HCT116 (cell line): ENCODE results near the gene FOSB. TPM values are rescaled to one million over a fixed set of nuclear protein-coding genes. Genes with fewer than 3 reads are reported as not detected.

Experiments used
- ATAC-seq: fragments of 200-7000 bp; cut with Tn5 transposase; 2 replicates; pipeline ENCODE4 v1.9.1; 2020; ENCODE audit warnings: mild to moderate bottlenecking, moderate library complexity
- BruUV-seq: library from RNA; stranded (reverse); fragments of 400-500 nt; replicated peaks from 2 replicates; lab custom pipeline; 2021; lab: Mats Ljungman, UMichigan
- CTCF ChIA-PET: fragments of 300-600 bp; sonication (Branson Sonifier 250); formaldehyde crosslinking; loops from one replicate; lab custom pipeline; 2021; ENCODE audit warnings: antibody characterized with exemption; lab: Charles Lee
- POLR2A ChIA-PET: fragments of 300-600, 350-600 bp; sonication (Branson Sonifier 250); formaldehyde crosslinking; loops from one replicate; lab custom pipeline; 2021; ENCODE audit warnings: antibody characterized with exemption; lab: Charles Lee
- RAD21 ChIA-PET, 2 experiments: fragments of 300-600 bp; sonication (Branson Sonifier 250); formaldehyde crosslinking; loops; one replicate each; lab custom pipeline; 2023; ENCODE audit warnings: low total read pairs in 2 of 2; ENCODE audit not compliant: uncharacterized antibody in 2 of 2, unreplicated experiment in 2 of 2, low non-redundant PET in 1 of 2; lab: Charles Lee
- DNase-seq: peaks from one replicate; pipeline ENCODE4 v3.0.0-alpha.2; 2010; ENCODE audit warnings: low read depth, low spot score
- H2AFZ ChIP-seq: fragments of 200-600 bp; shearing (Covaris generic), sonication (generic); 2 replicates; pipeline ENCODE4 v1.6.1; 2017; ENCODE audit warnings: low read depth, mixed run types, mixed read lengths, antibody characterized with exemption, low read length; ENCODE audit not compliant: poor library complexity, severe bottlenecking
- H3K27ac ChIP-seq: 2 replicates; pipeline ENCODE4 v1.5.1; 2012; ENCODE audit warnings: low read depth, low read length
- H3K27me3 ChIP-seq: fragments of 200-600 bp; sonication (generic); 2 replicates; pipeline ENCODE4 v1.6.1; 2016; ENCODE audit warnings: mixed run types, low read length, mixed read lengths; ENCODE audit not compliant: insufficient read depth
- H3K36me3 ChIP-seq, 2 experiments: fragments of 200-500 bp in 1 of 2; fragments of 200-600 bp in 1 of 2; sonication (Bioruptor generic) in 1 of 2; sonication (generic) in 1 of 2; 2 replicates each; pipeline versions ENCODE4 v1.5.1 to v1.6.1; 2014 to 2016; ENCODE audit warnings: low read length in 2 of 2, inconsistent platforms in 1 of 2, mixed read lengths in 1 of 2, mixed run types in 1 of 2; ENCODE audit not compliant: insufficient read depth in 2 of 2, control insufficient read depth in 1 of 2
- H3K4me1 ChIP-seq, 2 experiments: fragments of 200-600 bp in 1 of 2; sonication (generic) in 1 of 2; 2 replicates each; pipeline versions ENCODE4 v1.5.1 to v1.6.1; 2012 to 2017; ENCODE audit warnings: low read length in 2 of 2, inconsistent platforms in 1 of 2, mild to moderate bottlenecking in 1 of 2, mixed read lengths in 1 of 2, mixed run types in 1 of 2, moderate library complexity in 1 of 2; ENCODE audit not compliant: insufficient read depth in 2 of 2, control insufficient read depth in 1 of 2
- H3K4me2 ChIP-seq: fragments of 200-600 bp; sonication (generic); 2 replicates; pipeline ENCODE4 v1.6.1; 2017; ENCODE audit warnings: mixed run types, low read length, mixed read lengths
- H3K4me3 ChIP-seq, 2 experiments: fragments of 200-600 bp in 1 of 2; sonication (generic) in 1 of 2; replicated peaks in 1 of 2; 2 replicates each; pipeline ENCODE4 v1.5.1; 2011 to 2016; ENCODE audit warnings: low read length in 2 of 2, control low read depth in 1 of 2, low read depth in 1 of 2, mild to moderate bottlenecking in 1 of 2, mixed read lengths in 1 of 2, mixed run types in 1 of 2
- H3K79me2 ChIP-seq: fragments of 200-600 bp; sonication (generic); 2 replicates; pipeline ENCODE4 v1.6.1; 2017; ENCODE audit warnings: mild to moderate bottlenecking, mixed run types, low read length, moderate library complexity, mixed read lengths; ENCODE audit not compliant: insufficient read depth
- H3K9ac ChIP-seq: fragments of 200-600 bp; sonication (generic); 2 replicates; pipeline ENCODE4 v1.6.1; 2016; ENCODE audit warnings: low read length, mixed read lengths
- H3K9me2 ChIP-seq: fragments of 200-600 bp; sonication (generic), shearing (Covaris generic); 2 replicates; pipeline ENCODE4 v1.6.1; 2017; ENCODE audit warnings: mixed run types, mild to moderate bottlenecking, moderate library complexity; ENCODE audit not compliant: insufficient read depth
- H3K9me3 ChIP-seq, 2 experiments: fragments of 200-500 bp in 1 of 2; fragments of 200-600 bp in 1 of 2; sonication (Bioruptor generic) in 1 of 2; sonication (generic) in 1 of 2; 2 replicates each; pipeline ENCODE4 v1.6.1; 2014 to 2017; ENCODE audit warnings: low read length in 2 of 2, mixed read lengths in 2 of 2, inconsistent platforms in 1 of 2, low read depth in 1 of 2, mild to moderate bottlenecking in 1 of 2, mixed run types in 1 of 2, moderate library complexity in 1 of 2; ENCODE audit not compliant: control insufficient read depth in 1 of 2, insufficient read depth in 1 of 2
- H4K20me1 ChIP-seq: fragments of 200-600 bp; sonication (generic), shearing (Covaris generic); 2 replicates; pipeline ENCODE4 v1.6.1; 2017; ENCODE audit warnings: mixed run types, mild to moderate bottlenecking, moderate library complexity; ENCODE audit not compliant: insufficient read depth
- CBX3 ChIP-seq: IDR thresholded peaks from 2 replicates; pipeline ENCODE4 v1.6.1; 2012; ENCODE audit warnings: low read depth
- CEBPB ChIP-seq: IDR thresholded peaks from 2 replicates; pipeline ENCODE4 v1.6.1; 2012; ENCODE audit warnings: low read depth
- EGR1 ChIP-seq: IDR thresholded peaks from 2 replicates; pipeline ENCODE4 v1.6.1; 2012; ENCODE audit warnings: low read depth
- ELF1 ChIP-seq: IDR thresholded peaks from 2 replicates; pipeline ENCODE4 v1.6.1; 2012; ENCODE audit warnings: low read depth, borderline replicate concordance
- EZH2phosphoT487 ChIP-seq: fragments of 200-600 bp; IDR thresholded peaks from 2 replicates; pipeline ENCODE4 v1.6.1; 2018; ENCODE audit warnings: antibody characterized with exemption, borderline replicate concordance
- FOSL1 ChIP-seq: IDR thresholded peaks from 2 replicates; pipeline ENCODE4 v1.6.1; 2012; ENCODE audit warnings: low read depth
- POLR2A ChIP-seq: IDR thresholded peaks from 2 replicates; pipeline ENCODE4 v1.7.0; 2011; ENCODE audit warnings: borderline replicate concordance; ENCODE audit not compliant: insufficient read depth, insufficient read length; ENCODE audit errors: extremely low read depth
- SP1 ChIP-seq: IDR thresholded peaks from 2 replicates; pipeline ENCODE4 v1.6.1; 2012; ENCODE audit warnings: low read depth
- SRF ChIP-seq: IDR thresholded peaks from 2 replicates; pipeline ENCODE4 v1.6.1; 2012; ENCODE audit warnings: low read depth
- TCF7L2 ChIP-seq: IDR thresholded peaks from 2 replicates; pipeline ENCODE4 v1.7.0; 2011; ENCODE audit warnings: borderline replicate concordance, inconsistent platforms; ENCODE audit not compliant: insufficient read depth, insufficient read length; ENCODE audit errors: extremely low read depth
- YY1 ChIP-seq: IDR thresholded peaks from 2 replicates; pipeline ENCODE4 v1.6.1; 2011; ENCODE audit warnings: low read length, low read depth, moderate library complexity, mild to moderate bottlenecking; ENCODE audit not compliant: insufficient replicate concordance; ENCODE audit errors: extremely low read depth
- ZFX ChIP-seq: fragments of 450-650 bp; IDR thresholded peaks from 2 replicates; pipeline ENCODE4 v1.6.1; 2017
- ZNF274 ChIP-seq: fragments of 200-500 bp; sonication (Bioruptor generic); IDR thresholded peaks from 2 replicates; pipeline ENCODE4 v1.6.1; 2014; ENCODE audit warnings: mild to moderate bottlenecking, low read depth, low read length, inconsistent platforms
- intact Hi-C: fragments of 100-400 bp; cut with micrococcal nuclease; formaldehyde crosslinking; loops from 2 replicates; pipeline ENCODE4 v1.10.0; 2022
- total RNA-seq: library from RNA; stranded (reverse); gene quantifications from one replicate; pipeline ENCODE4 v1.2.1, GENCODE V29; 2021; ENCODE audit not compliant: unreplicated experiment
- TF ChIP-seq, protein P1 (sequence below): IDR thresholded peaks from 2 replicates; pipeline ENCODE4 v1.6.1; 2012
- TF ChIP-seq, protein P2 (sequence below): IDR thresholded peaks from 2 replicates; pipeline ENCODE4 v1.6.1; 2012; ENCODE audit warnings: low read depth
- TF ChIP-seq, protein P3 (sequence below), 3 experiments: fragments of 200-600 bp in 1 of 3; sonication (generic) in 1 of 3; IDR thresholded peaks in 2 of 3; conservative IDR thresholded peaks in 1 of 3; 2 replicates each; pipeline ENCODE4 v1.5.1; 2012 to 2017; ENCODE audit warnings: low read depth in 2 of 3, low read length in 2 of 3, antibody characterized with exemption in 1 of 3, borderline replicate concordance in 1 of 3, control low read depth in 1 of 3, mild to moderate bottlenecking in 1 of 3, mixed read lengths in 1 of 3, mixed run types in 1 of 3, moderate library complexity in 1 of 3; ENCODE audit not compliant: insufficient read depth in 1 of 3
- TF ChIP-seq, protein P4 (sequence below): IDR thresholded peaks from 2 replicates; pipeline ENCODE4 v1.6.1; 2012
- TF ChIP-seq, protein P5 (sequence below): IDR thresholded peaks from 2 replicates; pipeline ENCODE4 v1.6.1; 2011; ENCODE audit warnings: mild to moderate bottlenecking, low read length, moderate library complexity; ENCODE audit not compliant: insufficient replicate concordance; ENCODE audit errors: extremely low read depth

Gene FOSB
- total RNA-seq, 1 experiment from 2014 or later, result 12.6 TPM

DNA sequence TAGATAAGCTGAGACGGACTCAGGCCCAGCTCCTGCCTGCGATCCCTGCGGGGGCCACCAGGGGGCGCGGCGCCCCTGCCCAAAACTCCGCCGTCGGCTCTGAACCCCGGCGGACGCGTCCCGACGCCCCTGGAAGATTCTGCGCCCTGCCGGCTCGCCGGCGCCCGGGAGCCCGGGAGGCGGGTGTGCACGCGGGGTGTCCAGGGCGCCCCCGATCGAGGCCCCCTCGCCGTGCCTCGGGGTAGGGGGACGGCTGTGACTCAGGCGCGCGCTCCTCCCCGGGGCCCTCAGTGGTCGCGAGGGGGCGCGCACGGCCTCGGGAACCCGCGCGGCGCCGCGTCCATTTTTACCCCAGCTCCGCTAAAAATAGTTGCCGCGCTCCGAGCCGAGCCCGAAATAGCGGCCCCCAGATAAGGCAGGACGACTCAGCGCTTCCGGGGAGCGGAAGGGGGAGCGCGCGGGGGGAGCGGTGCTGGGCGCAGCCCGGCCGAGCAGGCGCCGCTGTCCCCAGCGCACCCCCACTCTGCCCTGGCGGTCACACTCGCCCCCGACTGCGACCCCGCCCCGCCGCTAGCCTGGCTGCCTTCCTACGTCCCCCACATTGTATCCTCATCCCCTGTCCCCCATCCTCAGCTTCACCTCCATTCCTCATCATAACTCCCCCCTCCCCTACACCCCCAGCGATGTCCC, 28.1 kb upstream of the FOSB start:
- BruUV-seq, result no TSS peak
- Histone ChIP-seq H3K9me2 (no peaks in the 10 kb centered on the region), H3K4me2 (peak overlapping the region; percentile 86), H3K27ac (peak overlapping the region; percentile 81), H3K36me3 (no peaks in the 10 kb centered on the region), H3K79me2 (no peaks in the 10 kb centered on the region), H3K27me3 (no peaks in the 10 kb centered on the region), H3K9ac (peak overlapping the region; percentile 72), H4K20me1 (no peaks in the 10 kb centered on the region), H2AFZ (peak overlapping the region; percentile 78), H3K9me3 (no peaks in the 10 kb centered on the region), H3K4me3 (peak overlapping the region; percentile 34 to 63), H3K4me1 (peaks cover 23 to 44% of the 10 kb centered on the region in 2 experiments)
- ChIA-PET RAD21 (interaction anchor here (0.5 to 2.5 kb wide), 7 partner anchors 27 to 202 kb away, joined by 4 to 40 read pairs (median 5); partner anchors contain the start of gene FOSB (in 1 of the 2)), POLR2A (interaction anchor here (0.9 to 3.1 kb wide), 10 partner anchors 9 to 202 kb away, joined by 4 to 23 read pairs (median 5); partner anchors contain the start of genes ERCC1 and FOSB), CTCF (interaction anchor here (0.5 to 6.9 kb wide), 24 partner anchors 9 to 1689 kb away, joined by 3 to 189 read pairs (median 7); partner anchors contain the start of genes BLOC1S3, ERCC1, FOSB and SIX5)
- ATAC-seq (peak; percentile 48), DNase-seq (no peak)
- intact Hi-C loops, result loop anchor here (1.0 kb wide), 1 partner anchor 39 kb away; no protein-coding TSS in a partner anchor
- TF ChIP-seq ZFX, result no peak
- TF ChIP-seq ZNF274, result no peak
- TF ChIP-seq FOSL1, result no peak
- no peak for TF ChIP-seq ELF1
- TF ChIP-seq, protein P1, sequence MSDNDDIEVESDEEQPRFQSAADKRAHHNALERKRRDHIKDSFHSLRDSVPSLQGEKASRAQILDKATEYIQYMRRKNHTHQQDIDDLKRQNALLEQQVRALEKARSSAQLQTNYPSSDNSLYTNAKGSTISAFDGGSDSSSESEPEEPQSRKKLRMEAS, result 0 out of 2 replicates have a peak, but pooled peaks have one; percentile 32
- no peak for TF ChIP-seq POLR2A
- TF ChIP-seq SRF, result peak; percentile 94
- no peak for TF ChIP-seq CEBPB
- TF ChIP-seq, protein P2, sequence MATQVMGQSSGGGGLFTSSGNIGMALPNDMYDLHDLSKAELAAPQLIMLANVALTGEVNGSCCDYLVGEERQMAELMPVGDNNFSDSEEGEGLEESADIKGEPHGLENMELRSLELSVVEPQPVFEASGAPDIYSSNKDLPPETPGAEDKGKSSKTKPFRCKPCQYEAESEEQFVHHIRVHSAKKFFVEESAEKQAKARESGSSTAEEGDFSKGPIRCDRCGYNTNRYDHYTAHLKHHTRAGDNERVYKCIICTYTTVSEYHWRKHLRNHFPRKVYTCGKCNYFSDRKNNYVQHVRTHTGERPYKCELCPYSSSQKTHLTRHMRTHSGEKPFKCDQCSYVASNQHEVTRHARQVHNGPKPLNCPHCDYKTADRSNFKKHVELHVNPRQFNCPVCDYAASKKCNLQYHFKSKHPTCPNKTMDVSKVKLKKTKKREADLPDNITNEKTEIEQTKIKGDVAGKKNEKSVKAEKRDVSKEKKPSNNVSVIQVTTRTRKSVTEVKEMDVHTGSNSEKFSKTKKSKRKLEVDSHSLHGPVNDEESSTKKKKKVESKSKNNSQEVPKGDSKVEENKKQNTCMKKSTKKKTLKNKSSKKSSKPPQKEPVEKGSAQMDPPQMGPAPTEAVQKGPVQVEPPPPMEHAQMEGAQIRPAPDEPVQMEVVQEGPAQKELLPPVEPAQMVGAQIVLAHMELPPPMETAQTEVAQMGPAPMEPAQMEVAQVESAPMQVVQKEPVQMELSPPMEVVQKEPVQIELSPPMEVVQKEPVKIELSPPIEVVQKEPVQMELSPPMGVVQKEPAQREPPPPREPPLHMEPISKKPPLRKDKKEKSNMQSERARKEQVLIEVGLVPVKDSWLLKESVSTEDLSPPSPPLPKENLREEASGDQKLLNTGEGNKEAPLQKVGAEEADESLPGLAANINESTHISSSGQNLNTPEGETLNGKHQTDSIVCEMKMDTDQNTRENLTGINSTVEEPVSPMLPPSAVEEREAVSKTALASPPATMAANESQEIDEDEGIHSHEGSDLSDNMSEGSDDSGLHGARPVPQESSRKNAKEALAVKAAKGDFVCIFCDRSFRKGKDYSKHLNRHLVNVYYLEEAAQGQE, result no peak
- TF ChIP-seq, protein P3, sequence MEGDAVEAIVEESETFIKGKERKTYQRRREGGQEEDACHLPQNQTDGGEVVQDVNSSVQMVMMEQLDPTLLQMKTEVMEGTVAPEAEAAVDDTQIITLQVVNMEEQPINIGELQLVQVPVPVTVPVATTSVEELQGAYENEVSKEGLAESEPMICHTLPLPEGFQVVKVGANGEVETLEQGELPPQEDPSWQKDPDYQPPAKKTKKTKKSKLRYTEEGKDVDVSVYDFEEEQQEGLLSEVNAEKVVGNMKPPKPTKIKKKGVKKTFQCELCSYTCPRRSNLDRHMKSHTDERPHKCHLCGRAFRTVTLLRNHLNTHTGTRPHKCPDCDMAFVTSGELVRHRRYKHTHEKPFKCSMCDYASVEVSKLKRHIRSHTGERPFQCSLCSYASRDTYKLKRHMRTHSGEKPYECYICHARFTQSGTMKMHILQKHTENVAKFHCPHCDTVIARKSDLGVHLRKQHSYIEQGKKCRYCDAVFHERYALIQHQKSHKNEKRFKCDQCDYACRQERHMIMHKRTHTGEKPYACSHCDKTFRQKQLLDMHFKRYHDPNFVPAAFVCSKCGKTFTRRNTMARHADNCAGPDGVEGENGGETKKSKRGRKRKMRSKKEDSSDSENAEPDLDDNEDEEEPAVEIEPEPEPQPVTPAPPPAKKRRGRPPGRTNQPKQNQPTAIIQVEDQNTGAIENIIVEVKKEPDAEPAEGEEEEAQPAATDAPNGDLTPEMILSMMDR (IDR thresholded peaks at IDR 0.05 in 2 of 3, conservative IDR thresholded peaks at IDR 0.05 in 1 of 3; ENCODE audit: borderline replicate concordance in 1 of 3, insufficient read depth in 1 of 3, low read depth in 2 of 3, low read length in 2 of 3), result peak; percentile 88 to 98 (median 96)
- no peak for TF ChIP-seq SP1
- TF ChIP-seq TCF7L2, result no peak
- TF ChIP-seq EGR1, result no peak
- TF ChIP-seq EZH2phosphoT487, result no peak
- 0 out of 2 replicates have a peak, but pooled peaks have one; percentile 18 for TF ChIP-seq CBX3
- TF ChIP-seq, protein P4, sequence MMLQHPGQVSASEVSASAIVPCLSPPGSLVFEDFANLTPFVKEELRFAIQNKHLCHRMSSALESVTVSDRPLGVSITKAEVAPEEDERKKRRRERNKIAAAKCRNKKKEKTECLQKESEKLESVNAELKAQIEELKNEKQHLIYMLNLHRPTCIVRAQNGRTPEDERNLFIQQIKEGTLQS, result no peak
- TF ChIP-seq, protein P5, sequence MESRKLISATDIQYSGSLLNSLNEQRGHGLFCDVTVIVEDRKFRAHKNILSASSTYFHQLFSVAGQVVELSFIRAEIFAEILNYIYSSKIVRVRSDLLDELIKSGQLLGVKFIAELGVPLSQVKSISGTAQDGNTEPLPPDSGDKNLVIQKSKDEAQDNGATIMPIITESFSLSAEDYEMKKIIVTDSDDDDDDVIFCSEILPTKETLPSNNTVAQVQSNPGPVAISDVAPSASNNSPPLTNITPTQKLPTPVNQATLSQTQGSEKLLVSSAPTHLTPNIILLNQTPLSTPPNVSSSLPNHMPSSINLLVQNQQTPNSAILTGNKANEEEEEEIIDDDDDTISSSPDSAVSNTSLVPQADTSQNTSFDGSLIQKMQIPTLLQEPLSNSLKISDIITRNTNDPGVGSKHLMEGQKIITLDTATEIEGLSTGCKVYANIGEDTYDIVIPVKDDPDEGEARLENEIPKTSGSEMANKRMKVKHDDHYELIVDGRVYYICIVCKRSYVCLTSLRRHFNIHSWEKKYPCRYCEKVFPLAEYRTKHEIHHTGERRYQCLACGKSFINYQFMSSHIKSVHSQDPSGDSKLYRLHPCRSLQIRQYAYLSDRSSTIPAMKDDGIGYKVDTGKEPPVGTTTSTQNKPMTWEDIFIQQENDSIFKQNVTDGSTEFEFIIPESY, result no peak
- TF ChIP-seq YY1, result peak; percentile 74
